GM19099 (cell line): ENCODE data around the gene CDC42SE2.

Source experiments
- POLR2A ChIP-seq: IDR thresholded peaks from 3 replicates; pipeline ENCODE4 v1.6.1; 2011; ENCODE audit warnings: low read depth; ENCODE audit not compliant: insufficient read length; ENCODE audit errors: extremely low read depth

CDC42SE2 gene

GRCh38 chr5:131384616-131385214, 120.9 kb downstream of the CDC42SE2 start:
- no peak for TF ChIP-seq POLR2A

- no peak for TF ChIP-seq POLR2A
Measured at GRCh38 chr5:131386124-131386523, 122.3 kb downstream of the CDC42SE2 start.

- no peak for TF ChIP-seq POLR2A
Measured at GRCh38 chr5:131386779-131387178, 122.9 kb downstream of the CDC42SE2 start.

GRCh38 chr5:131387255-131387654, 123.4 kb downstream of the CDC42SE2 start:
- TF ChIP-seq POLR2A: no peak

- TF ChIP-seq POLR2A: no peak
Measured at GRCh38 chr5:131389096-131389868, 125.4 kb downstream of the CDC42SE2 start.

GRCh38 chr5:131389869-131390265, 126.0 kb downstream of the CDC42SE2 start:
- no peak for TF ChIP-seq POLR2A

- no peak for TF ChIP-seq POLR2A
Measured at GRCh38 chr5:131392466-131393095, 128.7 kb downstream of the CDC42SE2 start.

- no peak for TF ChIP-seq POLR2A
Measured at GRCh38 chr5:131393498-131393968, 129.7 kb downstream of the CDC42SE2 start.

- no peak for TF ChIP-seq POLR2A
Measured at GRCh38 chr5:131394128-131394527, 130.3 kb downstream of the CDC42SE2 start.

- TF ChIP-seq POLR2A: no peak
Measured at GRCh38 chr5:131396015-131396414, 132.2 kb downstream of the CDC42SE2 start.

- TF ChIP-seq POLR2A: no peak
Measured at GRCh38 chr5:131396630-131397273, 132.9 kb downstream of the CDC42SE2 start.

- TF ChIP-seq POLR2A: no peak
Measured at GRCh38 chr5:131400585-131400984, 136.7 kb downstream of the CDC42SE2 start.

GRCh38 chr5:131405674-131406073, 141.8 kb downstream of the CDC42SE2 start:
- TF ChIP-seq POLR2A: no peak

- TF ChIP-seq POLR2A: no peak
Measured at GRCh38 chr5:131406076-131406475, 142.2 kb downstream of the CDC42SE2 start.

- no peak for TF ChIP-seq POLR2A
Measured at GRCh38 chr5:131406975-131407638, 143.3 kb downstream of the CDC42SE2 start.
